Measurements from ENCODE around the gene CPNE6. TPM values are rescaled to one million over a fixed set of nuclear protein-coding genes. Genes with fewer than 3 reads are reported as not detected.

CPNE6 gene
- total and polyA plus RNA-seq, 4 donors, result 0.05 to 0.17 TPM; not detected in 2

DNA sequence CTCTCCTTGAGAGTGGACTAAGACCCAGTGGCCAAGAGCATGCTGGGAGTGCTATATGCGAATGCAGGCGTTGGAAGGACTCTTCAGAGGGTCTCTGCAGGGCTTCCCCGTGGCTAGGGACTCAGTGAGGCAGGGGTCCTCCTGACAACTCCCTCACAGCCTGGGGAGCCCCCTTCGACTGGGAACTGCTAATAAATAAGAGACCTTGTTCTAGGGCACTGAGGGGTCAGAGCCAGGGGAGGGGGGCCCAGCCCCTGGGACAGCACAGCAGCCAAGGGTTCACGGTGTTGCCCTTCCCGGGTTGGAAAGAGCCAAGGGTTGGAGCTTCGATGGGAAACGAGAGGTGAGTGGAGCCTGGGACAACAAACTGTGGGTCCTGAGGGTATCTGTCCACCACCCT is 6.0 kb upstream of the CPNE6 start:
- TF ChIP-seq GABPA (IDR thresholded peaks at IDR 0.05 in 1 of 2, conservative IDR thresholded peaks at IDR 0.05 in 1 of 2) (no peak), JUND (IDR thresholded peaks at IDR 0.05) (no peak), TAF1 (conservative IDR thresholded peaks at IDR 0.05) (no peak)
- H3K36me3 ChIP-seq (ENCODE audit: control insufficient read depth in 4 of 4, insufficient read depth in 3 of 4, low read depth in 1 of 4, low read length in 3 of 4), result no peaks in the 10 kb centered on the region
- peak overlapping the region in 1 of 3 donors; percentile 13 for H3K4me3 ChIP-seq (ENCODE audit: low read depth in 1 of 3, low read length in 3 of 3)
- peak overlapping the region; percentile 20 to 35 for H3K27ac ChIP-seq (ENCODE audit: low read depth in 1 of 2, low read length in 2 of 2)
- H3K27me3 ChIP-seq (ENCODE audit: control insufficient read depth in 4 of 4, insufficient read depth in 4 of 4, low read length in 3 of 4), result no peaks in the 10 kb centered on the region
- WGBS, result 45% methylated on average over 8 of the region's 8 CpGs
- no peak for DNase-seq (ENCODE audit: low spot score)
- H3K4me1 ChIP-seq (ENCODE audit: control insufficient read depth in 4 of 4, insufficient read depth in 4 of 4, low read length in 3 of 4), result peaks cover 38 to 76% (median 66%) of the 10 kb centered on the region in 4 donors
- no peak overlapping the region for H3K9ac ChIP-seq (ENCODE audit: low read depth in 1 of 2, low read length in 2 of 2)
- no peaks in the 10 kb centered on the region for H3K9me3 ChIP-seq (ENCODE audit: control insufficient read depth in 4 of 4, low read length in 3 of 4)

DNA sequence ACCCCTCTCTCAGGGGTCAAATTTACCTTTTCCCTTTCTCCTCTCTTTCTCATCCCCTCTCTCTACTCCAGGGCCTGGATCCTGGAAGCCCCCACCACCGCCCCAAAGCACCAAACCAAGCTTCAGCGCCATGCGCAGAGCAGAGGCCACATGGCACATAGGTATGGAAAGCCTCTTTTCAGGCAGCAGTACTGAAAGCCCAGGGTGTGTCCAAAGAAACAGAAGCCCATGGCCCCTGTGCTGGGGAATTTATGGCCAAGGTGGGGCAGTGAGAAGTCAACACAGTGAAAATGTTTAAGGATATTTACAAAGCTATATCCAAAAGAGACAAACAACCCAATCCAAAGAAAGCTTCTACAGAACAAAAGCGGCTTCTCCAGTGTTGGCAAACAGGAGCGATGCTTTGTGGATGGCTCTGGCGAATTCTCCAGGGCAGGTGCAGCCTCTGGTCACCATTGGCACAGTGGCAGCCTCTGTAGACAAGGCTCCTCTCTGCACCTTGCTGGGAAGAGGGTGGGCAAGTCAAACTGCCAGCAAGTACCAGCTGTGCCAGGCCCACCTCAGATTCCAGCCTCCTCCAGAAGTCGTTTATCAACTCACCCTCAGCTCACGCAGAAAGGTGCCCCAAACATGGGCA is 4.7 kb upstream of the CPNE6 start:
- WGBS, result 40% methylated on average over 8 of the region's 8 CpGs
- Histone ChIP-seq H3K9ac (ENCODE audit: low read depth in 1 of 2, low read length in 2 of 2) (peak overlapping the region; percentile 71 to 88), H3K4me1 (ENCODE audit: control insufficient read depth in 4 of 4, insufficient read depth in 4 of 4, low read length in 3 of 4) (peaks cover 28 to 65% (median 56%) of the 10 kb centered on the region in 4 donors), H3K27ac (ENCODE audit: low read depth in 1 of 2, low read length in 2 of 2) (peak overlapping the region; percentile 76 to 90), H3K36me3 (ENCODE audit: control insufficient read depth in 4 of 4, insufficient read depth in 3 of 4, low read depth in 1 of 4, low read length in 3 of 4) (no peaks in the 10 kb centered on the region), H3K27me3 (ENCODE audit: control insufficient read depth in 4 of 4, insufficient read depth in 4 of 4, low read length in 3 of 4) (no peaks in the 10 kb centered on the region), H3K9me3 (ENCODE audit: control insufficient read depth in 4 of 4, low read length in 3 of 4) (no peaks in the 10 kb centered on the region), H3K4me3 (ENCODE audit: low read depth in 1 of 3, low read length in 3 of 3) (peak overlapping the region; percentile 27 to 79 (median 34))
- TF ChIP-seq HNF4G (IDR thresholded peaks at IDR 0.05), result no peak
- DNase-seq (ENCODE audit: low spot score), result no peak

DNA sequence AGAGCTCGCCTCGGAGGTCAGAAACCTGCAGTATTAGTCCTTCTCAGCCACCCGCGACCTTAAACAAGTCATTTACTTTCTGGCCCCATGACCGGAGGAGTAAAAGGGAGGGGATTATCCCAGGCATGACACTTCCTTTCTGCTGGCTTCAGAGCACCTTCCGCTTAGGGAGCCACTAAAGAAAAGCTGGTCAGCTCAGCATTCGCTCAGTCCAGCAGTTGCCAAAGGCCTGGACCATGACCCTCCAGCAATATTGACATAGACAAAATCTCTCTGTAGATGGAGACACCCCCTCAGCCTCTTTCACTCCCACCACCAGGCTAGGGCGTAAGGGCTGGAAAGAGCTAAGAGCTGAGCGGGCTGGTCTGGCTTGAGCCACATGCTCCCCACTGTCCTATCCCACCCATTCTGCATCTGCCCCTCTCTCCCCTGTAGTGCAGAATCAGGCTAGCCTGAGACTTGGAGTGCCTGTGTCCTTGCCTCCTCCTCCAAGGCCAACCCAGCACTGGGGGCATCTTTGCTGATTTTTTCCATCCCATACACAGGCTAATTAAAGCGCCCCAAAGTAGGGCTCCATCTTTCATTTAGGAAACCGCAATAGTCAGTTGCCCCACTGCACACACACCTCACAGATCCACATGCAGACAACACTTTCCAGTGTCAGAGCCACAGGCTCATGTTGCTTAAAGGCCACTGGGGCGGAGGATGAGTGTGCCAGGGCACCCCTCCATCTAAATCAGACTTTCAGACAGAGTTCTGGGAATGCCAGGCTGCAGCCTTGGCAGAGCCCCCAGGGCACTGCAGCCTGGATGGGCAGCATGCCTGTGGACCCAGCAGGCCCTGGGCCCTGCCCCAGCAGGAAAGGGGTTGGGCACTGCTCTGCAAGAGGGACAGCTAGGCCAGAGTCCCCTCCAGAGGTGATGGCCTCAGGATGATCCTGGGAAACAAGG is 4.0 kb upstream of the CPNE6 start:
- no peak for DNase-seq (ENCODE audit: low spot score)

More for the DNA sequence above, 4.0 kb upstream of the CPNE6 start:
- H3K4me1 ChIP-seq (ENCODE audit: control insufficient read depth in 4 of 4, insufficient read depth in 4 of 4, low read length in 3 of 4), result peaks cover 27 to 65% (median 56%) of the 10 kb centered on the region in 4 donors
- H3K36me3 ChIP-seq (ENCODE audit: control insufficient read depth in 4 of 4, insufficient read depth in 3 of 4, low read depth in 1 of 4, low read length in 3 of 4), result no peaks in the 10 kb centered on the region
- WGBS, result 39% methylated on average over 12 of the region's 12 CpGs
- peak overlapping the region; percentile 71 to 88 for H3K9ac ChIP-seq (ENCODE audit: low read depth in 1 of 2, low read length in 2 of 2)
- TF ChIP-seq RAD21 (IDR thresholded peaks at IDR 0.05), result peak in 1 of 2 donors; percentile 48
- TF ChIP-seq TAF1 (conservative IDR thresholded peaks at IDR 0.05), result peak; percentile 92
- TF ChIP-seq, protein P1, sequence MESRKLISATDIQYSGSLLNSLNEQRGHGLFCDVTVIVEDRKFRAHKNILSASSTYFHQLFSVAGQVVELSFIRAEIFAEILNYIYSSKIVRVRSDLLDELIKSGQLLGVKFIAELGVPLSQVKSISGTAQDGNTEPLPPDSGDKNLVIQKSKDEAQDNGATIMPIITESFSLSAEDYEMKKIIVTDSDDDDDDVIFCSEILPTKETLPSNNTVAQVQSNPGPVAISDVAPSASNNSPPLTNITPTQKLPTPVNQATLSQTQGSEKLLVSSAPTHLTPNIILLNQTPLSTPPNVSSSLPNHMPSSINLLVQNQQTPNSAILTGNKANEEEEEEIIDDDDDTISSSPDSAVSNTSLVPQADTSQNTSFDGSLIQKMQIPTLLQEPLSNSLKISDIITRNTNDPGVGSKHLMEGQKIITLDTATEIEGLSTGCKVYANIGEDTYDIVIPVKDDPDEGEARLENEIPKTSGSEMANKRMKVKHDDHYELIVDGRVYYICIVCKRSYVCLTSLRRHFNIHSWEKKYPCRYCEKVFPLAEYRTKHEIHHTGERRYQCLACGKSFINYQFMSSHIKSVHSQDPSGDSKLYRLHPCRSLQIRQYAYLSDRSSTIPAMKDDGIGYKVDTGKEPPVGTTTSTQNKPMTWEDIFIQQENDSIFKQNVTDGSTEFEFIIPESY (IDR thresholded peaks at IDR 0.05), result no peak
- TF ChIP-seq RXRA (IDR thresholded peaks at IDR 0.05), result peak in 1 of 2 donors; percentile 71
- TF ChIP-seq FOXA1 (IDR thresholded peaks at IDR 0.05), result peak; percentile 76
- peak; percentile 79 for TF ChIP-seq HNF4G (IDR thresholded peaks at IDR 0.05)
- peak; percentile 92 for TF ChIP-seq FOXA2 (IDR thresholded peaks at IDR 0.05)
- TF ChIP-seq JUND (IDR thresholded peaks at IDR 0.05), result no peak
- TF ChIP-seq, protein P2, sequence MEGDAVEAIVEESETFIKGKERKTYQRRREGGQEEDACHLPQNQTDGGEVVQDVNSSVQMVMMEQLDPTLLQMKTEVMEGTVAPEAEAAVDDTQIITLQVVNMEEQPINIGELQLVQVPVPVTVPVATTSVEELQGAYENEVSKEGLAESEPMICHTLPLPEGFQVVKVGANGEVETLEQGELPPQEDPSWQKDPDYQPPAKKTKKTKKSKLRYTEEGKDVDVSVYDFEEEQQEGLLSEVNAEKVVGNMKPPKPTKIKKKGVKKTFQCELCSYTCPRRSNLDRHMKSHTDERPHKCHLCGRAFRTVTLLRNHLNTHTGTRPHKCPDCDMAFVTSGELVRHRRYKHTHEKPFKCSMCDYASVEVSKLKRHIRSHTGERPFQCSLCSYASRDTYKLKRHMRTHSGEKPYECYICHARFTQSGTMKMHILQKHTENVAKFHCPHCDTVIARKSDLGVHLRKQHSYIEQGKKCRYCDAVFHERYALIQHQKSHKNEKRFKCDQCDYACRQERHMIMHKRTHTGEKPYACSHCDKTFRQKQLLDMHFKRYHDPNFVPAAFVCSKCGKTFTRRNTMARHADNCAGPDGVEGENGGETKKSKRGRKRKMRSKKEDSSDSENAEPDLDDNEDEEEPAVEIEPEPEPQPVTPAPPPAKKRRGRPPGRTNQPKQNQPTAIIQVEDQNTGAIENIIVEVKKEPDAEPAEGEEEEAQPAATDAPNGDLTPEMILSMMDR (IDR thresholded peaks at IDR 0.05; ENCODE audit: low read depth, low read length, missing input control), result no peak
- TF ChIP-seq EGR1 (IDR thresholded peaks at IDR 0.05; ENCODE audit: low read depth in 2 of 2), result peak in 1 of 2 donors; percentile 28
- peak; percentile 36 for TF ChIP-seq YY1 (IDR thresholded peaks at IDR 0.05)
- TF ChIP-seq GABPA (IDR thresholded peaks at IDR 0.05 in 1 of 2, conservative IDR thresholded peaks at IDR 0.05 in 1 of 2), result no peak
- no peak for TF ChIP-seq NR2F2 (IDR thresholded peaks at IDR 0.05)
- TF ChIP-seq, protein P3, sequence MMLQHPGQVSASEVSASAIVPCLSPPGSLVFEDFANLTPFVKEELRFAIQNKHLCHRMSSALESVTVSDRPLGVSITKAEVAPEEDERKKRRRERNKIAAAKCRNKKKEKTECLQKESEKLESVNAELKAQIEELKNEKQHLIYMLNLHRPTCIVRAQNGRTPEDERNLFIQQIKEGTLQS (IDR thresholded peaks at IDR 0.05), result no peak
- TF ChIP-seq HNF4A (conservative IDR thresholded peaks at IDR 0.05), result peak; percentile 80 to 85
- TF ChIP-seq SP1 (IDR thresholded peaks at IDR 0.05), result peak; percentile 83
- TF ChIP-seq, protein P4, sequence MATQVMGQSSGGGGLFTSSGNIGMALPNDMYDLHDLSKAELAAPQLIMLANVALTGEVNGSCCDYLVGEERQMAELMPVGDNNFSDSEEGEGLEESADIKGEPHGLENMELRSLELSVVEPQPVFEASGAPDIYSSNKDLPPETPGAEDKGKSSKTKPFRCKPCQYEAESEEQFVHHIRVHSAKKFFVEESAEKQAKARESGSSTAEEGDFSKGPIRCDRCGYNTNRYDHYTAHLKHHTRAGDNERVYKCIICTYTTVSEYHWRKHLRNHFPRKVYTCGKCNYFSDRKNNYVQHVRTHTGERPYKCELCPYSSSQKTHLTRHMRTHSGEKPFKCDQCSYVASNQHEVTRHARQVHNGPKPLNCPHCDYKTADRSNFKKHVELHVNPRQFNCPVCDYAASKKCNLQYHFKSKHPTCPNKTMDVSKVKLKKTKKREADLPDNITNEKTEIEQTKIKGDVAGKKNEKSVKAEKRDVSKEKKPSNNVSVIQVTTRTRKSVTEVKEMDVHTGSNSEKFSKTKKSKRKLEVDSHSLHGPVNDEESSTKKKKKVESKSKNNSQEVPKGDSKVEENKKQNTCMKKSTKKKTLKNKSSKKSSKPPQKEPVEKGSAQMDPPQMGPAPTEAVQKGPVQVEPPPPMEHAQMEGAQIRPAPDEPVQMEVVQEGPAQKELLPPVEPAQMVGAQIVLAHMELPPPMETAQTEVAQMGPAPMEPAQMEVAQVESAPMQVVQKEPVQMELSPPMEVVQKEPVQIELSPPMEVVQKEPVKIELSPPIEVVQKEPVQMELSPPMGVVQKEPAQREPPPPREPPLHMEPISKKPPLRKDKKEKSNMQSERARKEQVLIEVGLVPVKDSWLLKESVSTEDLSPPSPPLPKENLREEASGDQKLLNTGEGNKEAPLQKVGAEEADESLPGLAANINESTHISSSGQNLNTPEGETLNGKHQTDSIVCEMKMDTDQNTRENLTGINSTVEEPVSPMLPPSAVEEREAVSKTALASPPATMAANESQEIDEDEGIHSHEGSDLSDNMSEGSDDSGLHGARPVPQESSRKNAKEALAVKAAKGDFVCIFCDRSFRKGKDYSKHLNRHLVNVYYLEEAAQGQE (IDR thresholded peaks at IDR 0.05), result peak; percentile 86
- TF ChIP-seq, protein P5, sequence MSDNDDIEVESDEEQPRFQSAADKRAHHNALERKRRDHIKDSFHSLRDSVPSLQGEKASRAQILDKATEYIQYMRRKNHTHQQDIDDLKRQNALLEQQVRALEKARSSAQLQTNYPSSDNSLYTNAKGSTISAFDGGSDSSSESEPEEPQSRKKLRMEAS (IDR thresholded peaks at IDR 0.05), result no peak
- no peaks in the 10 kb centered on the region for H3K9me3 ChIP-seq (ENCODE audit: control insufficient read depth in 4 of 4, low read length in 3 of 4)
- peak overlapping the region; percentile 76 to 90 for H3K27ac ChIP-seq (ENCODE audit: low read depth in 1 of 2, low read length in 2 of 2)
- H3K4me3 ChIP-seq (ENCODE audit: low read depth in 1 of 3, low read length in 3 of 3), result peak overlapping the region; percentile 27 to 79 (median 34)
- no peaks in the 10 kb centered on the region for H3K27me3 ChIP-seq (ENCODE audit: control insufficient read depth in 4 of 4, insufficient read depth in 4 of 4, low read length in 3 of 4)
